ENCODE results near the gene ZMIZ1.
"Not testable (repeated sequence)": the region's sequence is repeated elsewhere in the genome, so short reads cannot be mapped to it uniquely, and the experiment has no call there.

Gene ZMIZ1

DNA sequence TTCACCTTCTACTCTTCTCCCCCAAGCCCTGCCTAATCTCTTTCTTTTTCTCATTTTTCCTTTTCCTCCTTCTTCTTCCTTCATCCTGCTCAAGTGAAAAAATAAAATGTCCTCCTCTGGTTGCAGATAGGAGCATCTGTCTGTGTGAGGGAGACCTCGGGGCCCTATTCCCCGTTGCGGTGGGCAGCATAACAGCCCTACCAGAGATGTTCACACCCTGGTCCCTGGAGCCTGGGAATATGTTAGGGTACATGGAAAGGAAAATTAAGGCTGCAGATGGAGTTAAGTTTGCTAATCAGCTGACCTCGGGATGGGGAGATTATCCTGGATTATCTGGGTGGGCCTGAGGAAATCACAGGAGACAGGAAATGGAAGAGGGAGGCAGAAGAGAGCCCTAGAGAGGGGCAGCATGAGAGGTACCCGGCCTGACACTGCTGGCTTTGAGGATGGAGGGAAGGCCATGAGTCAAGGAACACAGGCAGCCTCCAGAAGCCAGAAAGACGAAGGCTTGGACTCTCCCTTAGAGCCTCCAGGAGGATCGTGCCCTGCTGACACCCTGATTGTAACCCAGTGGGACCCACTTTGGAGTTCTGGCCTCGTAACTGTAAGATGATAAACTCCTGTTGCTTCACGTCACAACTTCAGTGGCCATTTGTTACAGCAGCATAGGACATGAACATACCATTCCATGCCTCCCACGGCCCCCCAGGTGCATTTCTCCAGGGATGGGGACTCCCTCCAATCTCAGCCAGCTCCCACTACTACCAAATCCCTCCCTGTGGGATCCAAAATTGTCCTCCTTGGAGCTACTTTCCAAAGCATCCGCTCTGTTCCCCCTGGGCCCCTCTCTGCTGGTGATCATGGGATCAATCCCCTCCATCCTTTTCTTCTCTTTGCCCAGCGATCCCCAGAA is 39.0 kb upstream of the ZMIZ1 start:
- DNase-seq, result no peak
- in situ Hi-C loops (cut with MboI; ENCODE audit: low pct_unique_long_range_greater_than_20kb, low sequenced_read_pairs), result no loop called here

DNA sequence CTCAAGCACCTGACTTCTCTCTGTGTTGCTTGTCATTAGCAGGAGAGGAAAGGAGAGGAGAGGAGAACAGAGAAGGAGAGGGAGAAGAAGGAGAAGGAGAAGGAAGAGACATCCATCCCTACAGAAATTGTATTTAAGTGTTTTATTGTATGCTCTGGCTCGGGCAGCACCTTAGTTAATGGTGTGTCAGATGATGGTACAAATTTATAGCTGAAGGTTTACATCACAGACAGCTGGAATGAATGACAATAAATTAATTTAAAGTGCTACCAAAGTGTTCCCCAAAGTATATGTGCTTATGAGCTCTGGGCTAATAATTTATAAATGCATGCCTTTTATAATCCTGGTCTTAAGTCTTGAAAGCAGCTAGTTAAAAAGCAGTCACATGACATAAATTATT is 38.1 kb upstream of the ZMIZ1 start:
- in situ Hi-C loops (cut with MboI; ENCODE audit: low pct_unique_long_range_greater_than_20kb, low sequenced_read_pairs), result no loop called here
- DNase-seq, result no peak

DNA sequence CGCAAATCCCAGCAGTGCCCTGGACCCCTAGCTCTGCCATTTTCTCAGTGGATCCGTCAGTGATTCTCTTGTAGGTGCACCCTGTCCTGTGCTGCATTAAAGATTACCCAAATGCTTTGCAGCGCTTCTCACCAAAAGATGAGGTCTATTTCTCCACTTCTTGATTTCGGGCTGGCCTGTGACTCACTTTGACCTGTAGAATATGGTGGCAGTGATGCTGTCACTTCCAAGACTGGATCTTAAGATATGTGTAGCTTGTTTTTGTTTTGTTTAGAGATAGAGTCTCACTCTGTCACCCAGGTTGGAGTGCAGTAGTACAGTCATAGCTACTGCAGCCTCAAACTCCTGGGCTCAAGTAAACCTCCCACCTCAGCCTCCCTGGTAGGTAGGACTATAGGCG is 37.0 kb upstream of the ZMIZ1 start:
- in situ Hi-C loops (cut with MboI; ENCODE audit: low pct_unique_long_range_greater_than_20kb, low sequenced_read_pairs), result no loop called here
- no peak for DNase-seq

DNA sequence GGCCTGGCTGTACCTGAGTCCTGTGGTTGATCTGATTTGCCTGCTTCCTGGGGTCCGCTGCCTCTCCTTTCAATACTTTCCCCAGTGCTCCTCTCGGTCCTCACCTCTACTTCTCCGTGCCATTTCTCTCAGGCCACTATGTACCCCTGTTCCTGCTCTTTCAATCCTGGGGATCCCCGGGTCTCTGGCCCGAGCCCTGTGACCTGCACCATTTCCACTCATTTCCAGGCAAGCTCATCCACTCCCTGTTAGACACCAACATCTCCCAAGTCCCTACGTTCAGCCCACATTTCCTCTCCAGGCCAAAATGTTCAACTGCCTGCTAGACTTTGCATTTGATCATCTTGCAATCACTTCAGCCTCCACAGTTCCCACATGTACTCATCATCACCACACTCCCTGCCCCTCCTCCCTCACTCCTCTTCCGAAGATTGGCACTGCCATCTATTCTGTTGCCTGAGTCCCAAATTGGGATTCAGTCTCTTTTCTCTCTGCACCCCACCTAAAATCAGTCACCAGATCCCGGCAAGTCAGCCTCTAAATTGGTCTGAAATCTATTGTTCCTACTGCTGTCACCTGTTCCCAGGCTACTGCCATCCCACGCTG is 34.4 kb upstream of the ZMIZ1 start:
- no peak for DNase-seq
- in situ Hi-C loops (cut with MboI; ENCODE audit: low pct_unique_long_range_greater_than_20kb, low sequenced_read_pairs), result no loop called here

DNA sequence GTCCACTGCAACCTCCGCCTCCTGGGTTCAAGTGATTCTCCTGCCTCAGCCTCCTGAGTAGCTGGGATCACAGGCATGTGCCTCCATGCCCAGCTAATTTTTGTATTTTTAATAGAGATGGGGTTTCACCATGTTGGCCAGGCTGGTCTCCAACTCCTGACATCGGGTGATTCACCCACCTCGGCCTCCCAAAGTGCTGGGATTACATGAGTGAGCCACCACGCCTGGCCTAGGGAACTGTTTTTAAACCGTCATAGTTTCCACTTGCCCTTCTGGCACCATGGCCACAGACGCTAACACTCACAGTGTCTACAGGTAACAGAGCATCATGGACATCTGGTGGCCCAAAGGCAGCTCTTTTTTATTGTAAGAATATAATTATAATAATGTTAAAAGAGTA is 32.4 kb upstream of the ZMIZ1 start:
- DNase-seq; in situ Hi-C loops (cut with MboI; ENCODE audit: low pct_unique_long_range_greater_than_20kb, low sequenced_read_pairs): not testable (repeated sequence)

DNA sequence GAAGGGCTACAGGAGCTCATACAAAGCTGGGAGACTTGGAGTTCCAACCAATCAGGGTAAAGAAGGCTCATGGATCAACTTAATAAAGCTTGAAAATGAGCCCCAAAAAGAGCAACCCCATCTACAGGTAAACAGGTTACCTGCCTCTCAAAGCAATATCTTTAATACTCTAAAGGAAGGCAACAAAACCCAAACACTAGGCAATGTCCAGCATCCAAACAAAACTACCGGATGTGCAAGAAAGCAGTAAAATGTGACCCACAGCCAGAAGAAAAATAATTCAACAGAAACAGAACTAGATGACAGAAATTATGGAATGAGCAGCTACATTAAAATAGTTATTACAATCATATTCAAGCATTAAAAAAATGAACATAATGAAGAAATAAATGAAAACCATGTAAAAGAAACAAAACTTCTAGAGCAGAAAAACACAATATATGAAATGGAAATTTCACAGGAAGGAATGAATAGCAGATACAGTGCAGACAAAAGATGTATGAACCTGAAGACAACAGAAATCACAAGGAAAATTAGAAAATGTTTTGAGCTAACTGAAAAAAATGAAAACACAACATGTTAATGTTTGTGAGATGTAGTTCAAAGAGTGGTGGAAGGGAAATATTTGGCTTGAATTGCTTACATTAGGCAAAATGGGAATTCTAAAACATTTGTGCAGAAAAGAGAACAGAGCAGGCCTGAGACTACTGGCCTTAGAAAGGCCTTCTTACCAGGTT is 30.5 kb upstream of the ZMIZ1 start:
- in situ Hi-C loops (cut with MboI; ENCODE audit: low pct_unique_long_range_greater_than_20kb, low sequenced_read_pairs), result no loop called here
- no peak for DNase-seq

DNA sequence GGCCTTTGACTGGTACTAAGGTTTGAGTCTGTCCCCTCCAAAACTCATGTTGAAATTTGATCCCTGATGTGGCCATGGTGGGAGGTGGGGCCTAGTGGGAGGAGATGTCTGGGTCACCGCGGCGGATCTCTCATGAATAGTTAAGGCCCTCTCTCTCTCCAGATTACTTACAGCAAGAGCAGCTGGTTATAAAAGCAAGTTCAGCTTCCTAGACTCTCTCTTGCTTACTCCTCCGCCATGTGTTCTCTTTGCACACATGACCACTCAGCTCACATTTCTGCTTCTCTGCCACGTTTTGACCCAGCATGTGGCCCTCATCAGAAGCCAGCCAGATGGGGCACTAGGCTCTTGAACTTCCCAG is 29.9 kb upstream of the ZMIZ1 start:
- in situ Hi-C loops (cut with MboI; ENCODE audit: low pct_unique_long_range_greater_than_20kb, low sequenced_read_pairs), result no loop called here
- DNase-seq, result no peak

DNA sequence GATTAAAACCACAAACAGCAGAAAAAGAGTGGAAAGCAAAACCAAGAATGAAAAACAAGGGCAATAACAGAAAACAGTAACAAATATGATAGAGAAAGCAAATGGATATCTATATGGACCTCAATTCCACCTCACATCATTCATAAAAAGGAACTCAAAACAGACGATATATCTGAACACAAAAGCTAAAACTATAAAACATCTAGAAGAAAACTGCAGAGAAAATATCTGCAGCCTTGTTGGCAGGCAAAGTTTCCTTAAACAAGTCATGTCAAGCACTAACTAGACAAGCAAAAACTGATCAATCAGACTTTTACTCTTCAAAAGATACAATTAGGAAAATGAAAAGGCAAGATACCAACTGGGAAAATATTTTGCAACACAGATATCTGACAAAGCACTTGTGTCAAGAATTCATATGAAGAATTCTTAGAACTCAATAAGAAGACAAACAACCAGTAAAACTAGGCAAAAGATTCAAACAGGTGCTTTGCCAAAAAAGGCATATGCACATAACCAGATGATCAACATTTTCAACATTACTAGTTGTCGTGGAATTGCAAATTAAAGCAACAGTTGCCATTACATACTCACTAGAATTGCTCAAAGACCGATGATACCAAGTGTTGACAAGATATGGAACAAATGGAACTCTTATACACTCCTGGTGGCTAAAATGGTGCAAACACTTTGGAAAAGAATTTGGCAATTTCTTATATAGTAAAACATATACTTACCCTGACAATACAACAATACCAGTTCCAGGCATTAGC is 25.9 kb upstream of the ZMIZ1 start:
- DNase-seq, result no peak
- in situ Hi-C loops (cut with MboI; ENCODE audit: low pct_unique_long_range_greater_than_20kb, low sequenced_read_pairs), result no loop called here

DNA sequence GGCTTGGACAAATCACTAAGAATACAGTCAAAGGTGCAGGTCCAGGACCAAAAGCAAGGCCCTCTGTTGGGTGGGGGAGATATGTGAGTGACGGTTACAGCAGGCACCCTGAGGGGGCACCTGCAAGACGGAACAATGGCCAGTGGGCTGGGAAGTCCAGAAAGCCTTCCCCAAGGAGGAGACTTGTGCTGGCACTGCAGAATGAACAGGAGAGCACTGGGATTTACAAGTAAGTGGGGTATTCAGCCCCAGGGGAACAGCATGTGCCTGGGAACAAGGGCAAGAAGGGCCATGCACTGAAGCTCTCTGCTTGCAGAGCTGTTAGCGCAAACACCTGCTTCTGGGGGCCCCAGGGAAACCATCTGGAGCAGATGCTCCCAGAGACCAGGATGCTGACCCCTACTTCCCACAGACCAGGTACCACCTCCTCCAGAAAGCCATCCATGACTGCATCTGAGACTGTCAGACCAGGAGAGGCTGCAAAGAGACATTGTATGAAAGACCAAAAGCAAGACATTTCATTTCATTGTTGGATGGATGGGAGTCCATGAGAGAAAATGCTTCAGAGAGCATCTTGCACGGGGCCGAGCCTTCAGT is 24.6 kb upstream of the ZMIZ1 start:
- in situ Hi-C loops (cut with MboI; ENCODE audit: low pct_unique_long_range_greater_than_20kb, low sequenced_read_pairs), result no loop called here

DNA sequence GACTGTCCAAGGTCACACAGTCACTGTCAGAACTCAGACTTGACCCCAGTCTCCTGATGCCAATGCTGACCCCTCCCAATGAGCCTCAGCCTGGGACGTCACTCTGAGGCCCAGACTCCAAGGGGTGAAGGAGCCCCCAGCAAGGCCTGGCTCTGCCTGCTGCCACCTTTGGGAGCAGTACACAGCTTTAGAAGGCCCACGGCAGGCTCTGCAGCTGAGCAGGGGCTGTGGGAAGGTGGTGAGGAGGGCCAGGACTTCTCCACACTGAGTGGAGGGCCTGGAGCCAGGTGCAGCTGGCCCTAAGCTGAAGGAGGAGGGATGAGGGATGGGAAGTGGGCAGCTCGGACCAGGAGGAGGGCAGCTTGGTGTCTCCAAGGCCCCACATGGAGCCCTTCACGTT is 23.9 kb upstream of the ZMIZ1 start:
- DNase-seq, result no peak
- in situ Hi-C loops (cut with MboI; ENCODE audit: low pct_unique_long_range_greater_than_20kb, low sequenced_read_pairs), result no loop called here

More for the DNA sequence above, 24.6 kb upstream of the ZMIZ1 start:
- DNase-seq, result no peak

DNA sequence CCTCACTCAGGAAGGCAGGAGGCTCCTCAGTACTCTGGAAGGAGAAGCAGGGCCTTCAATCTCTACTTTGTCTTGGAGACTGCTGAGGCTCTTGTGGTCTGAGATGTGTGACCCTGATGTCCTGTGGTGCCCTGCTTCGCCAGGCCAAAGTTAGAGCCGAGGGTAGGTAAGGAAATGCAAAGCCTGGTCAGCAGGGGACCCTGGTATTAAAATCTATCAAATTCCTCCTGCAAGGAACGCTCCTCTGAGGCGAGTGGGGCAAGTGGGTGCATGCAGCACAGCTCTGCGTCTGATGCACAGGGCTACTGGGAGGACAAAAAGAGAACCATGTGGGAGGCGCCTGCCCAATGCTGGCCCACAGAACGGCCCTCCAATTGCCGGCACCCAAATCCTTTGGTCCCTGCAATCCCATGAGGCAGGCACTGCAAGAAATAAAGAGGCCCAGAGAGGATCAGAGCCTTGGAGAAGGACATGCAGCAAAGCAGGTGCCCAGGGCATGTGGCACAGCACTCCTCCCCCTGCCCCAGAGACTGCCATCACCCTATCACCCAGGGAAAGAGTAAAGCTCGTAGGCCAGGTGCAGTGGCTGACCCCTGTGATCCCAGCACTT is 23.1 kb upstream of the ZMIZ1 start:
- in situ Hi-C loops (cut with MboI; ENCODE audit: low pct_unique_long_range_greater_than_20kb, low sequenced_read_pairs), result no loop called here
- no peak for DNase-seq

DNA sequence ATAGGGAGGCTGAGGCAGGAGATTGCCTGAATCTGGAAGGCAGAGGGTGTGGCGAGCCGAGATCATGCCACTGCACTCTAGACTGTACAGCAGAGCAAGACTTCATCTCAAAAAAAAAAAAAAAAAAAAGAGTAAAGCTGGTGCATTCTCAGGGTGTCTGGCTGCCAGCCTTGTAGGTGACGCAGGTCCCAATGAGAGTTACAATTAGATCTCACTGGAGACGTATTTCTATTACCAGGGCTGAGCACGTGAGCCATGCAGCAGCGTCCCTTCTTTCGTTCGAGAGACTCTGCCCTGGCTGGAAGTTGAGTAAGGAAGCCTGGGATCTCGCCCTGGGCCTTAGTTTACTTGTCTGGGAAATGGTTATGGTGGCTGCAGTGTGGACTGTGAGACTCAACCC is 22.4 kb upstream of the ZMIZ1 start:
- in situ Hi-C loops (cut with MboI; ENCODE audit: low pct_unique_long_range_greater_than_20kb, low sequenced_read_pairs), result no loop called here
- no peak for DNase-seq

DNA sequence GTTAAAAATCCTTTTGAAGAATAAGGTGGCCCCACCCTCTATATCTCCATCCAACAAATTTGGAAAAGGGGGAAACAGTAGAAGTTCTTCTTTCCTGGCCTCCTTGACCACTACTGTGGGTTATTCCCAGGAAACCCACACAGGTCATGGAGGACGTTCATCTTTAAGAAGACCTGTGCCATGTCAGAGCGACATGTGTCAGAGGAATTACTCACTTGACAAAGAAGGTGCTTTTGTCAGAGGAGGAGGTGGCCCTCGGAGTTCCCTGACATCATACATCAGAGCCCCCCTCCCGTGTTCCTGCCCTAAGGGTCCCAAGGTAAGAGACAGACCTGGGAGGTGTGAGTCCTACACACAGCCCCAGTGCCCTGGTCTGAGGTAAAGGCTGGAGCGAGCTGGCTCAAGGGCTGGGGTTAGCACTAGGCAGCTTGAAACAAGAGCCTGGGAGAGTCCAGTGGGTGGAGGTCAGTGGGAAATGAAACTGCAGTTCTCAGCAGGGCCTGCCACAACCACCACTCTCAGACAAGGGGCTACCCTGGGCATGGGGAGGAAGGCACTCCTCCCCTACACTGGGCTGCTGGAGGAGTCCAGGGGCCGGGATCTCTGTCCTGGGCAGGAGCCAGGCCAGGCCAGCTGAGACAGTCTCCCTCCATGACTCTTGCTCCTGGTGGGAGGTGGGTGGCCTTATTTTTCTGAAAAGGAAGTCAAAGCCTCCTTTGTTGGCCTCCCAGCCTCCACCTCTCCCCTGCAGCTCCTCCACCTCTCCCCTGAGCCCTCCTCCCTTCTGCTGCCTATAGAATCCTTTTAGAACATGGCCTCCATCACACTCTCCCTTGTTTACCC is 21.8 kb upstream of the ZMIZ1 start:
- in situ Hi-C loops (cut with MboI; ENCODE audit: low pct_unique_long_range_greater_than_20kb, low sequenced_read_pairs), result no loop called here
- no peak for DNase-seq

DNA sequence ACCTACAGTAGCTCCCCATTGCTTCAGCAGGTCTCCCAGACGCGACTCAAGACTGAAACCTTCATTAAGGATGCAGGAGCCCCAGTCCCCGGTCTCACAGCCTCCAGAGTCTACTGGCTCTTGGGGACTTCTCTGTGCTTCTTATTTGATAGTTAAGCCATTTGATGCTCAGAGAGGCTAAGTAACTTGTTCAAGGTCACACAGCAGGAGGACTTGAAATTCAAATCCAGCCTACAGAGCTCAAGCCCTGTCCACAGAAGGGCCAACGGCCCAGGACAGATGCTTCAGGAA is 21.2 kb upstream of the ZMIZ1 start:
- in situ Hi-C loops (cut with MboI; ENCODE audit: low pct_unique_long_range_greater_than_20kb, low sequenced_read_pairs), result no loop called here
- DNase-seq, result no peak

DNA sequence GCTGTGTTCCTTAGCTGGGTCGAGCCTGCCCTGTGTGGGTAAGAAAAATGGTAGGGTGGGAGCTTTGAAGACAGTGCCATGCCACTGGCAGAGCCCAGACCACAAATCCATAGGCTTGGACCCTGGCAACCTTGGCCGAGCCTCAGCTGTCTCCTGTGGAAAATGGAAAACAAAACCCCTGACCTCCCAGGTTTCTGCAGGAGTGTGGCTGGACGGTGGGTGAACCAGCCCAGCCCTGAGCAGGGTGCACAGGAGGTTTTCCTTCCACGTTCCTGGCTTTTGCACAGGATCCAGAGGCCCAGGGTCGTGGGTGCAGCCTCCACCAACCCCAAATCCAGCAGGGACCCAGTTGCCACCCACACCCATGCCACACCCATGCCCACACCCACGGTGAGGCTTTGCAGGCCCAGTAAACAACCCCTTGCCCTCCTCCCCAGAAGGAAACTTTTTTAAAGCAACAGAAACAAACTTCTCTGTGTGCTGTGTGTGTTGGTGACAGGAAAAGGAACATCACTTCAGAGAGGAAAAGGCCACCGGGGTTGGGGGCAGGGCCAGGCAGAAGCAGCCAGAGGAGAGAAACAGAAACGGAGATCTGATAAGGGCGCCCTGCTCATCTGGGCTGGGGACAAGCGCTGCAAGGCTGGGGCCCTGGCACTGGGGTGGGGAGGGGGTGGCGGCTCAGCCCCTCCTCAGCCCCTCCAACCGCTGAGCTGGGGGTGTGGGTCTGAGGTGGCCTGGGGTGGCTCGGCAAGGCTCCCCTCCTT is 20.7 kb upstream of the ZMIZ1 start:
- in situ Hi-C loops (cut with MboI; ENCODE audit: low pct_unique_long_range_greater_than_20kb, low sequenced_read_pairs), result no loop called here

DNA sequence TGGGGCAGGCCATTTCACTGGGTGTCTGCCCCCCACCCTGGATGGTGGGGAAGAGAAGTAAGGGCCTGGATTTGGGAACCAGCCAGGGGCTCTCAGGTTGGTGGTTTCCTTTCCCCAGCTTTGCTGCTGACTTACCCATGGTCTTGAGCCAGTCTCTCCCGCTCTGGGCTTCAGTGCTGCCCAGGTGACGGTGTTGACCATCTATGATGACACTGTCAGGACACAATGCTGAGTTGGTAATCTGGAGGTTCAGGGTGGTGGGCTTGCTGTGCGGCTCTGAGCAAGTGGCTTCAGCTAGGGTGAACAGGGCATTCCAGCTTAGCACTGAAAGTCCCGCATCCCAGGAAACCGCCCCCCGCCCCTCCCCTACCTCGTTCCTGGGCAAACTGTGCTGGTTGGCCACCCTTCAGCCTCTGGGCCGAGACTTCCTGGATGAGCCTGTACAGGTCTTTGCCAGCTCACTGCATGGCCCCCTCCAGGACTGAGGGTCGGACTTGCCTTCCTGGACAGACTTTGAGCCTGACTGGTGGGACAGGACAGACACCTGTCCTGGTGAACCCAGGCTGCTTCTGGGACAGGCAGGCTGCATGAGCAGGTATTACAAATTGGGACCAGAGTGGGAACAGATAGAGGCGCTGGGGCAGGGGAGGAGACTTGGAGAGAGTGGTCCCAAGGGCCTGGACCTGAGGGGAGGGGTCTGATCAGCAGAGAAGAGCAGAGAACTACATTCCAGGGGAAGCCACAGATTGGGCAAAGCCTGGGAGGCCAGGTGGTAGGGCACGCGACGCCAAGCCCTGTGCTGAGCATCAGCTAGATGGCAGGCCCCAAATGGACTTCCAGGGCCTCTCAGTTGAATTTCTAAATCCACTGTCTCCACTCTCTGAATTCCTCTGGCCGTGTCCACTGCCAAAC is 19.9 kb upstream of the ZMIZ1 start:
- in situ Hi-C loops (cut with MboI; ENCODE audit: low pct_unique_long_range_greater_than_20kb, low sequenced_read_pairs), result no loop called here

More for the DNA sequence above, 20.7 kb upstream of the ZMIZ1 start:
- DNase-seq, result peak; percentile 76

More for the DNA sequence above, 19.9 kb upstream of the ZMIZ1 start:
- no peak for DNase-seq

Data from KBM-7 (cell line).